CD4-positive, CD25-positive, alpha-beta regulatory T cell (primary cell): ENCODE data around the gene PLP1. TPM values are rescaled to one million over a fixed set of nuclear protein-coding genes. Genes with fewer than 3 reads are reported as not detected.

Experiments
- ATAC-seq, 2 donors: fragments of 150-1000 bp; cut with Tn5 transposase; one replicate each; pipeline ENCODE4 v1.10.0; 2021; ENCODE audit warnings: low read depth in 2 of 2, moderate number of reproducible peaks in 2 of 2, moderate library complexity in 1 of 2
- DNase-seq, 3 donors: peaks; one replicate each; pipeline versions ENCODE4 v3.0.0 to v3.0.0-alpha.2; 2012 to 2022; ENCODE audit warnings: mixed read lengths in 1 of 3
- H3K27ac ChIP-seq: one replicate; pipeline ENCODE4 v1.7.0; 2013; ENCODE audit warnings: mild to moderate bottlenecking, low read length; ENCODE audit not compliant: insufficient read depth, poor library complexity, severe bottlenecking
- H3K27me3 ChIP-seq: one replicate; pipeline ENCODE4 v1.7.0; 2013; ENCODE audit warnings: low read length; ENCODE audit not compliant: control insufficient read depth, insufficient read depth
- H3K36me3 ChIP-seq: one replicate; pipeline ENCODE4 v1.7.0; 2013; ENCODE audit warnings: mild to moderate bottlenecking, low read length, moderate library complexity; ENCODE audit not compliant: control insufficient read depth, insufficient read depth
- H3K4me1 ChIP-seq: 2 replicates; pipeline ENCODE4 v1.7.0; 2013; ENCODE audit warnings: mild to moderate bottlenecking, low read length; ENCODE audit not compliant: insufficient read depth, control insufficient read depth, poor library complexity, severe bottlenecking
- H3K4me3 ChIP-seq: one replicate; pipeline ENCODE4 v1.7.0; 2013; ENCODE audit warnings: low read depth, mild to moderate bottlenecking, low read length, moderate library complexity
- H3K9me3 ChIP-seq, 2 experiments: 1 replicate in 1 of 2; 2 replicates in 1 of 2; pipeline ENCODE4 v1.7.0; 2013; ENCODE audit warnings: low read length in 2 of 2, mild to moderate bottlenecking in 1 of 2, moderate library complexity in 1 of 2; ENCODE audit not compliant: control insufficient read depth in 2 of 2
- H3K27ac Mint-ChIP-seq, 3 donors: one replicate each; pipeline ENCODE4 v1.8.0; 2020 to 2022; ENCODE audit warnings: mild to moderate bottlenecking in 3 of 3, mixed read lengths in 3 of 3, moderate library complexity in 2 of 3
- H3K27me3 Mint-ChIP-seq: one replicate; pipeline ENCODE4 v1.8.0; 2022; ENCODE audit warnings: mild to moderate bottlenecking, mixed read lengths
- H3K36me3 Mint-ChIP-seq: one replicate; pipeline ENCODE4 v1.8.0; 2020; ENCODE audit warnings: mixed read lengths
- H3K4me1 Mint-ChIP-seq, 4 donors: one replicate each; pipeline ENCODE4 v1.8.0; 2020 to 2022; ENCODE audit warnings: mixed read lengths in 4 of 4, mild to moderate bottlenecking in 1 of 4
- H3K4me3 Mint-ChIP-seq, 4 donors: one replicate each; pipeline ENCODE4 v1.8.0; 2020 to 2022; ENCODE audit warnings: mild to moderate bottlenecking in 4 of 4, mixed read lengths in 4 of 4, moderate library complexity in 3 of 4
- H3K9me3 Mint-ChIP-seq, 7 donors: one replicate each; pipeline ENCODE4 v1.8.0; 2020 to 2022; ENCODE audit warnings: mixed read lengths in 7 of 7, mild to moderate bottlenecking in 3 of 7, moderate library complexity in 2 of 7
- polyA plus RNA-seq, 4 donors: library from polyadenylated mRNA; unstranded; fragments of 300-500 nt; fragmentation: Illumina TruSeq; gene quantifications; one replicate each; pipeline ENCODE4 v1.2.3, GENCODE V29; 2021
- total RNA-seq: library from RNA; stranded (reverse); gene quantifications from one replicate; pipeline ENCODE4 v1.2.3, GENCODE V29; 2022

Gene PLP1
- total and polyA plus RNA-seq, 5 donors from 2014 or later = not detected

DNA sequence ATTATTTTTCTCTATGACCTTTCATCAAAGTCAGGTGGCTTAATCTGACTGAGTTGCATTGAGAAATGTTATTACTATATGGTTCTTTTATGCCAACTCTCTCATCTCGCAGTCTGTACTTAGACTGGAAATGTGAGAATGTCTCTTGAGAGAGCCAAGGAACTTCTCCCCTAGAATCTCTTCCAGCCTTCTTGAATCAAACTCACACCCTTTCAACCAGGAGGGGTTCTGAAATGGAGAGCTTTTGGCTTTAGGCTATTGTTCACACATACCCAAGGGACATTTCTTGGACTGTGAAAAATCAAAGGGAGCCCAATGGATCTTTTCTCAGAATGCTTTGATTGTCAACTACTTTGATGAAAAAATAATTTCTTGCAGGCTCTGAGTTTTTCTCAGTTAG, 5.1 kb downstream of the PLP1 start:
- H3K4me1 ChIP-seq = no peaks in the 10 kb centered on the region
- no peaks in the 10 kb centered on the region for H3K9me3 ChIP-seq
- no peaks in the 10 kb centered on the region for H3K27me3 ChIP-seq
- Mint-ChIP-seq H3K36me3 (no peaks in the 10 kb centered on the region), H3K9me3 (no peaks in the 10 kb centered on the region), H3K27me3 (peaks cover 4% of the 10 kb centered on the region), H3K4me3 (no peak overlapping the region), H3K4me1 (no peaks in the 10 kb centered on the region), H3K27ac (no peak overlapping the region)
- H3K27ac ChIP-seq = no peak overlapping the region
- DNase-seq (no peak), ATAC-seq (no peak)
- H3K36me3 ChIP-seq = no peaks in the 10 kb centered on the region
- H3K4me3 ChIP-seq = no peak overlapping the region

DNA sequence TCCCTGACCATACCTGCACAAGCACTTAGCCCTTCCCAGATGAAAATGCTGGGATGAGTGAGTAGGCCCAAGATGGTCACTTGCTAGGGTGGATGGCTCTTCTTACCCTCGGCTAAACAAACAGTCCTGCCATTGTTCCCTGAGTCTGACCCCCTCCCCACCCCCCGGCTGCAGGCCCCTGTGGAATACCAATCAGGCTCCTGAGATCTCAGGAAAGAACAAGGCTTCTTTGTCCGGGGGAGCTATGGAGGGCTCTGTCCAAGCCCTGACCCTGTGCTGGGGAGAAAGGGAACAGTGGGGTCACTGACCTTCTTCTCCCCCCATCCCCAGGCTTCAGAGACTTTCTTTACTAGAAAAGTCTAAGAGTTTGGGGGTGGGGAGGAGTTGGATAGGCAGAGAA, 6.0 kb downstream of the PLP1 start:
- no peak for DNase-seq
- Histone ChIP-seq H3K36me3 (no peaks in the 10 kb centered on the region), H3K4me1 (no peaks in the 10 kb centered on the region), H3K27me3 (no peaks in the 10 kb centered on the region), H3K4me3 (no peak overlapping the region), H3K9me3 (no peaks in the 10 kb centered on the region), H3K27ac (no peak overlapping the region)
- Mint-ChIP-seq H3K27ac (no peak overlapping the region), H3K27me3 (peaks cover 4% of the 10 kb centered on the region), H3K4me3 (no peak overlapping the region), H3K36me3 (no peaks in the 10 kb centered on the region), H3K4me1 (no peaks in the 10 kb centered on the region), H3K9me3 (no peaks in the 10 kb centered on the region)
- ATAC-seq = no peak

DNA sequence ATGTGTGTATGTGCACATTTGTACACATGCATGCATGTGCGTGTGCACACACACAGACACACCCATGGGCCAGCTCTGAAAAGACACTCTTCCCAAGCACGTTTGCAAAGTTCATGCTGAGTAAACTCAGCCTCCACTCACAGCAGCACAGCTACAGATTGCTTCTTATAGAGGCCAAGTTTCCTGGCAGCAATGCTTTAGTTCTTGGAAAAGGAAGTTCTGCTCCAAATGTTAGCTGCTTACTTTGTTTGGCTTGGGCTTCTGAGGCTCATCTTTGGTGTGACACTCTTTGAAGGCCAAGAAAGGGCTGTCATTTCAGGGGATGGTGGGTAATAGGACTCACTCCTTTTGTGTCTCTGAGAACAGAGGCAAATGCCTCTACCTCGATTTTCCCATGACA, 6.6 kb downstream of the PLP1 start:
- H3K27me3 Mint-ChIP-seq = peaks cover 8% of the 10 kb centered on the region
- H3K27ac ChIP-seq = no peak overlapping the region
- no peaks in the 10 kb centered on the region for H3K9me3 ChIP-seq
- H3K4me1 ChIP-seq = no peaks in the 10 kb centered on the region
- no peak overlapping the region for H3K4me3 Mint-ChIP-seq
- H3K9me3 Mint-ChIP-seq = no peaks in the 10 kb centered on the region
- H3K4me1 Mint-ChIP-seq = no peaks in the 10 kb centered on the region
- no peaks in the 10 kb centered on the region for H3K36me3 ChIP-seq
- ATAC-seq (no peak), DNase-seq (peak in 1 of 3 donors; percentile 11)
- no peak overlapping the region for H3K27ac Mint-ChIP-seq
- H3K4me3 ChIP-seq = no peak overlapping the region
- no peaks in the 10 kb centered on the region for H3K27me3 ChIP-seq
- no peaks in the 10 kb centered on the region for H3K36me3 Mint-ChIP-seq

DNA sequence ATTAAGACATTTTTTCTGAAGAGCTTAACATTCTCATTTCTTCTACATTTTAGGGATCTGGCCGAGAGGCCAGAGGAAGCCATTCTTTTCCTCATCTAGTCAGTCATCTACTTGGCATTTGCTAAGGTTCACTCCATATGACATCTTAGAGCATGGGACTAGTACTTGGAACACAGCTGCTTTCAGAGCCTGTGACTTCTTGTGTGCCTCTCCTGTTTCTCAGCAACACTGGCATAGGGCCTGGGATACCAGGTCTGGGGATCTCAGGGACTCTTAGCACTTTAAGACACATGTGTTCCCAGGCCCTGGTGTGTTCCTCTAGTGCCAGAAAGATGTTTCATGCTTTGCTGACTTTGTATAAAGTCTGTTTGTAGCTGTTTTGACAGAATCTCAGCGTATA, 7.3 kb downstream of the PLP1 start:
- no peak for ATAC-seq
- no peaks in the 10 kb centered on the region for H3K9me3 Mint-ChIP-seq
- Histone ChIP-seq H3K36me3 (no peaks in the 10 kb centered on the region), H3K9me3 (no peaks in the 10 kb centered on the region), H3K27me3 (no peaks in the 10 kb centered on the region), H3K27ac (no peak overlapping the region), H3K4me1 (no peaks in the 10 kb centered on the region), H3K4me3 (no peak overlapping the region)
- H3K27me3 Mint-ChIP-seq = peaks cover 8% of the 10 kb centered on the region
- H3K4me3 Mint-ChIP-seq = no peak overlapping the region
- H3K27ac Mint-ChIP-seq = no peak overlapping the region
- no peaks in the 10 kb centered on the region for H3K4me1 Mint-ChIP-seq
- no peaks in the 10 kb centered on the region for H3K36me3 Mint-ChIP-seq
- no peak for DNase-seq

DNA sequence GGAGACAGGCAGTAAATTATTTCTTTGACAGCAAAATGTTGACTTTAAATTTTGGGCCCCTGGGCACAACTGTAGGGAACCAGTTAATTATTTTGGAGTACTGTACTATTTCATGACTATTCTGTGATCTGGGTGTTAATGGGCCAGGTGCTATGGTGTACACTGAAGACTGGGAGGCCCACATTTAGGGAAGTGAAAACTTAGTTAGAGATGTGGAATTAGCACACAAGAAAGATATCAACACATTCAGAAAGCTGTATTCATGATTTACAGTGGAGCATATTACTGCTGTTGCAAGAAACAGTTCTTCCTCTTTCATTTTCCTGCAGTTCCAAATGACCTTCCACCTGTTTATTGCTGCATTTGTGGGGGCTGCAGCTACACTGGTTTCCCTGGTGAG, 12.4 kb downstream of the PLP1 start:
- H3K27me3 Mint-ChIP-seq = peaks cover 8% of the 10 kb centered on the region
- H3K4me3 ChIP-seq = no peak overlapping the region

DNA sequence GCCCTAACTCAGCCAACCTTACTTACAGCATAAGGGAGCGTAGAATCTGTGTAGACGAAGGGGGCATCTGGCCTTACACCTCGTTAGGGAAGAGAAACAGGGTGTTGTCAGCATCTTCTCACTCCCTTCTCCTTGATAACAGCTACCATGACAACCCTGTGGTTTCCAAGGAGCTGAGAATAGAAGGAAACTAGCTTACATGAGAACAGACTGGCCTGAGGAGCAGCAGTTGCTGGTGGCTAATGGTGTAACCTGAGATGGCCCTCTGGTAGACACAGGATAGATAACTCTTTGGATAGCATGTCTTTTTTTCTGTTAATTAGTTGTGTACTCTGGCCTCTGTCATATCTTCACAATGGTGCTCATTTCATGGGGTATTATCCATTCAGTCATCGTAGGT, 14.6 kb downstream of the PLP1 start:
- Mint-ChIP-seq H3K4me1 (no peaks in the 10 kb centered on the region), H3K36me3 (no peaks in the 10 kb centered on the region), H3K4me3 (no peak overlapping the region), H3K27ac (no peak overlapping the region), H3K9me3 (no peaks in the 10 kb centered on the region), H3K27me3 (peaks cover 4% of the 10 kb centered on the region)
- H3K27ac ChIP-seq = no peak overlapping the region
- ATAC-seq = no peak
- H3K9me3 ChIP-seq = no peaks in the 10 kb centered on the region
- no peaks in the 10 kb centered on the region for H3K36me3 ChIP-seq
- H3K4me3 ChIP-seq = no peak overlapping the region
- no peak for DNase-seq
- no peaks in the 10 kb centered on the region for H3K4me1 ChIP-seq
- no peaks in the 10 kb centered on the region for H3K27me3 ChIP-seq

More for the DNA sequence above, 12.4 kb downstream of the PLP1 start:
- Mint-ChIP-seq H3K36me3 (no peaks in the 10 kb centered on the region), H3K4me3 (no peak overlapping the region), H3K4me1 (no peaks in the 10 kb centered on the region), H3K9me3 (no peaks in the 10 kb centered on the region), H3K27ac (no peak overlapping the region)
- no peaks in the 10 kb centered on the region for H3K4me1 ChIP-seq
- no peaks in the 10 kb centered on the region for H3K9me3 ChIP-seq
- DNase-seq (no peak), ATAC-seq (no peak)
- no peak overlapping the region for H3K27ac ChIP-seq
- H3K36me3 ChIP-seq = no peaks in the 10 kb centered on the region
- H3K27me3 ChIP-seq = no peaks in the 10 kb centered on the region

DNA sequence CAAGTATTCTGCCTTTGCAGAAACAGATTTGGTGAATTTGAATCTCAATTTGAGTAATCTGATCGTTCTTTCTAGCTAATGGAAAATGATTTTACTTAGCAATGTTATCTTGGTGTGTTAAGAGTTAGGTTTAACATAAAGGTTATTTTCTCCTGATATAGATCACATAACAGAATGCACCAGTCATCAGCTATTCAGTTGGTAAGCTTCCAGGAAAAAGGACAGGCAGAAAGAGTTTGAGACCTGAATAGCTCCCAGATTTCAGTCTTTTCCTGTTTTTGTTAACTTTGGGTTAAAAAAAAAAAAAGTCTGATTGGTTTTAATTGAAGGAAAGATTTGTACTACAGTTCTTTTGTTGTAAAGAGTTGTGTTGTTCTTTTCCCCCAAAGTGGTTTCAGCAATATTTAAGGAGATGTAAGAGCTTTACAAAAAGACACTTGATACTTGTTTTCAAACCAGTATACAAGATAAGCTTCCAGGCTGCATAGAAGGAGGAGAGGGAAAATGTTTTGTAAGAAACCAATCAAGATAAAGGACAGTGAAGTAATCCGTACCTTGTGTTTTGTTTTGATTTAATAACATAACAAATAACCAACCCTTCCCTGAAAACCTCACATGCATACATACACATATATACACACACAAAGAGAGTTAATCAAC, 15.3 kb downstream of the PLP1 start:
- Mint-ChIP-seq H3K4me3 (no peak overlapping the region), H3K27ac (no peak overlapping the region), H3K4me1 (no peaks in the 10 kb centered on the region)

DNA sequence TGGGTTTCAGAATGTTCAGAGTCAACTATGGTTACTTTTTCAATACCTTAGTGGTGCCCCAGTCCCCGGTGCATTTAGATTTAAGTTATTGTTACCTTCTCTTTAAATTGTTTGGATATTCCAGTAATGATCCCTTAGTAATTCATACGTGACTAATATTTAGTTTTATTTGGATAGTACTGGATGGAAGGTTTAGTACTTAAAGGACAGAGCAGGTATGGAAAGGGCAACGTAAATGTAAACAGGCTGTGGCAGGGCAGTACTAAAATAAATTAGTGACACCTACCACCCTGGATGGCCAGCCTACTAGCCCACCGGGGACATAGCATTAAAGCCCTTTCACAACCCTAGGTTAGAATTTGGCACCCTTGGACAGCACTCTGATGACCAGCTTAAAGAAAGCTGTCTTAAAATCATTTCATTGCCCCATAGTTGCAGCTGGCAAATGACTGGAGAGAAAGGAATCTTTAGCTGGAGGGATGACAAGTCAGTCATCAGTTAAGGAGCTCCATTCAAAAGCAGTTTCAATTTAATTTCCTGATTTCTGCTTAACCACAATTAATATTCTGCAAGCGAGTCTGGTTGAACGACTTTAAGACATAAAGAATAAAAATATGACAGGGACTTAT, 16.4 kb downstream of the PLP1 start:
- H3K27ac Mint-ChIP-seq = no peak overlapping the region
- H3K36me3 Mint-ChIP-seq = no peaks in the 10 kb centered on the region
- H3K27ac ChIP-seq = no peak overlapping the region
- H3K4me1 Mint-ChIP-seq = no peaks in the 10 kb centered on the region
- no peaks in the 10 kb centered on the region for H3K27me3 ChIP-seq
- no peak overlapping the region for H3K4me3 ChIP-seq
- no peaks in the 10 kb centered on the region for H3K36me3 ChIP-seq
- ATAC-seq = no peak
- no peaks in the 10 kb centered on the region for H3K9me3 Mint-ChIP-seq
- no peaks in the 10 kb centered on the region for H3K9me3 ChIP-seq
- no peaks in the 10 kb centered on the region for H3K27me3 Mint-ChIP-seq
- no peaks in the 10 kb centered on the region for H3K4me1 ChIP-seq
- DNase-seq = no peak
- H3K4me3 Mint-ChIP-seq = no peak overlapping the region

More for the DNA sequence above, 15.3 kb downstream of the PLP1 start:
- Mint-ChIP-seq H3K36me3 (no peaks in the 10 kb centered on the region), H3K27me3 (peaks cover 4% of the 10 kb centered on the region), H3K9me3 (no peaks in the 10 kb centered on the region)
- no peak for DNase-seq
- H3K27me3 ChIP-seq = no peaks in the 10 kb centered on the region
- no peaks in the 10 kb centered on the region for H3K36me3 ChIP-seq
- H3K27ac ChIP-seq = no peak overlapping the region
- H3K4me3 ChIP-seq = no peak overlapping the region
- no peak for ATAC-seq
- H3K9me3 ChIP-seq = no peaks in the 10 kb centered on the region
- no peaks in the 10 kb centered on the region for H3K4me1 ChIP-seq
